ENCODE measurements around the gene ZNF682. TPM values are rescaled to one million over a fixed set of nuclear protein-coding genes. Genes with fewer than 3 reads are reported as not detected.
"Not testable (repeated sequence)": the region's sequence is repeated elsewhere in the genome, so short reads cannot be mapped to it uniquely, and the experiment has no call there.

Gene ZNF682
- total RNA-seq, 1 donor, result 2.2 TPM

- not testable (repeated sequence) for H3K4me2 ChIP-seq (ENCODE audit: insufficient read depth, low read length); H3K79me2 ChIP-seq (ENCODE audit: insufficient read depth, low read length); DNase-seq (ENCODE audit: insufficient read length, low spot score, missing footprints); H2AFZ ChIP-seq (ENCODE audit: low read length); H4K20me1 ChIP-seq (ENCODE audit: insufficient read depth, low read length); H3K9me3 ChIP-seq (ENCODE audit: low read depth, low read length); H3K4me1 ChIP-seq (ENCODE audit: insufficient read depth, low read length); H3K27ac ChIP-seq (ENCODE audit: low read depth, low read length); H3K36me3 ChIP-seq (ENCODE audit: insufficient read depth, low read length); H3K27me3 ChIP-seq (ENCODE audit: insufficient read depth, low read length); H3K4me3 ChIP-seq (ENCODE audit: insufficient read depth, low read length)
- TF ChIP-seq, protein P1, sequence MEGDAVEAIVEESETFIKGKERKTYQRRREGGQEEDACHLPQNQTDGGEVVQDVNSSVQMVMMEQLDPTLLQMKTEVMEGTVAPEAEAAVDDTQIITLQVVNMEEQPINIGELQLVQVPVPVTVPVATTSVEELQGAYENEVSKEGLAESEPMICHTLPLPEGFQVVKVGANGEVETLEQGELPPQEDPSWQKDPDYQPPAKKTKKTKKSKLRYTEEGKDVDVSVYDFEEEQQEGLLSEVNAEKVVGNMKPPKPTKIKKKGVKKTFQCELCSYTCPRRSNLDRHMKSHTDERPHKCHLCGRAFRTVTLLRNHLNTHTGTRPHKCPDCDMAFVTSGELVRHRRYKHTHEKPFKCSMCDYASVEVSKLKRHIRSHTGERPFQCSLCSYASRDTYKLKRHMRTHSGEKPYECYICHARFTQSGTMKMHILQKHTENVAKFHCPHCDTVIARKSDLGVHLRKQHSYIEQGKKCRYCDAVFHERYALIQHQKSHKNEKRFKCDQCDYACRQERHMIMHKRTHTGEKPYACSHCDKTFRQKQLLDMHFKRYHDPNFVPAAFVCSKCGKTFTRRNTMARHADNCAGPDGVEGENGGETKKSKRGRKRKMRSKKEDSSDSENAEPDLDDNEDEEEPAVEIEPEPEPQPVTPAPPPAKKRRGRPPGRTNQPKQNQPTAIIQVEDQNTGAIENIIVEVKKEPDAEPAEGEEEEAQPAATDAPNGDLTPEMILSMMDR (IDR thresholded peaks at IDR 0.05; ENCODE audit: extremely low read depth, low read depth, low read length), result peak; percentile 51
These were observed 80.0 kb downstream of the ZNF682 start for GRCh38 chr19:19959151-19959799.

- H3K4me1 ChIP-seq (ENCODE audit: insufficient read depth, low read length); DNase-seq (ENCODE audit: insufficient read length, low spot score, missing footprints); H3K4me3 ChIP-seq (ENCODE audit: insufficient read depth, low read length); H3K4me2 ChIP-seq (ENCODE audit: insufficient read depth, low read length); H3K9me3 ChIP-seq (ENCODE audit: low read depth, low read length); H4K20me1 ChIP-seq (ENCODE audit: insufficient read depth, low read length); H3K27me3 ChIP-seq (ENCODE audit: insufficient read depth, low read length); H3K27ac ChIP-seq (ENCODE audit: low read depth, low read length); H3K36me3 ChIP-seq (ENCODE audit: insufficient read depth, low read length); H2AFZ ChIP-seq (ENCODE audit: low read length); H3K79me2 ChIP-seq (ENCODE audit: insufficient read depth, low read length): not testable (repeated sequence)
These were observed 81.5 kb downstream of the ZNF682 start for GRCh38 chr19:19957766-19958165.

DNA sequence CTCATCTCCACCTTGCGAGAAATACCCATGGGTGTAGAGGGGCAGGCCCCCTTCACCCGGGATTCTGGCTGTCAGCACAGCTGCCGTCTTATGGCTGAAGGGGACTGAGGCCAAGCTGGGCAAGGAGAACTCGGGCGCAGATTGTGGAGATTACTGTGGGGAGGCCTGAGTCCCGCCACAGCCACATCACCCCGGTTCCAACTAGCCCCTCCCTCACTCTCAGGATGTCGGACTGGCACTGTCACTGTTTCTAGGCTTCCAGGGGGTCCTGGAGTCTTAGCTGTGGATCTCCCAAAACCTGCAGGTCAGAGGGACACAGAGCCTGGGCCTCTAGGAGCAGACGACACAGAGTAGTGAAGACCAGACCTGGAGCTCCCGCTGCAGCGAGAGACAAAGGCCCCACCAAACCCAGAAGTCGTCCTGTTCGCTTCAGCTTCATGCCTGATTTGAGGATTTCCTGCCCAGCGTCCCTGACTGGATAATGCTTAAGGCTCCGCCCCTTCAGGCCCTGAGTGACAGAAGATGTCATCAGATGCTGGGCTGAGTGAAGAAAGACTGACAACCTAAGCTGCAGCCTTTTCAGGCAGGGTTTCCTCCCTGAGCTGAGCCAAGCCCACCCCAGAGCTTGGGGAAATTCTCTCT is 82.8 kb downstream of the ZNF682 start:
- H3K9me3 ChIP-seq (ENCODE audit: low read depth, low read length), result no peaks in the 10 kb centered on the region
- H3K4me1 ChIP-seq (ENCODE audit: insufficient read depth, low read length), result no peaks in the 10 kb centered on the region
- H4K20me1 ChIP-seq (ENCODE audit: insufficient read depth, low read length), result no peaks in the 10 kb centered on the region
- H2AFZ ChIP-seq (ENCODE audit: low read length), result peak overlapping the region; percentile 41
- TF ChIP-seq, protein P1 (IDR thresholded peaks at IDR 0.05; ENCODE audit: extremely low read depth, low read depth, low read length), result no peak
- no peak overlapping the region for H3K27ac ChIP-seq (ENCODE audit: low read depth, low read length)
- peak; percentile 3 for DNase-seq (ENCODE audit: insufficient read length, low spot score, missing footprints)
- H3K4me3 ChIP-seq (ENCODE audit: insufficient read depth, low read length), result no peak overlapping the region
- no peak overlapping the region for H3K4me2 ChIP-seq (ENCODE audit: insufficient read depth, low read length)
- no peaks in the 10 kb centered on the region for H3K36me3 ChIP-seq (ENCODE audit: insufficient read depth, low read length)
- H3K79me2 ChIP-seq (ENCODE audit: insufficient read depth, low read length), result no peaks in the 10 kb centered on the region
- no peaks in the 10 kb centered on the region for H3K27me3 ChIP-seq (ENCODE audit: insufficient read depth, low read length)

- Histone ChIP-seq H3K9me3 (ENCODE audit: low read depth, low read length) (no peaks in the 10 kb centered on the region), H3K79me2 (ENCODE audit: insufficient read depth, low read length) (no peaks in the 10 kb centered on the region), H3K27ac (ENCODE audit: low read depth, low read length) (no peak overlapping the region), H3K4me2 (ENCODE audit: insufficient read depth, low read length) (no peak overlapping the region), H3K4me3 (ENCODE audit: insufficient read depth, low read length) (no peak overlapping the region), H3K36me3 (ENCODE audit: insufficient read depth, low read length) (no peaks in the 10 kb centered on the region), H3K4me1 (ENCODE audit: insufficient read depth, low read length) (no peaks in the 10 kb centered on the region), H3K27me3 (ENCODE audit: insufficient read depth, low read length) (no peaks in the 10 kb centered on the region), H4K20me1 (ENCODE audit: insufficient read depth, low read length) (no peaks in the 10 kb centered on the region), H2AFZ (ENCODE audit: low read length) (no peak overlapping the region)
- no peak for DNase-seq (ENCODE audit: insufficient read length, low spot score, missing footprints)
- TF ChIP-seq, protein P1 (IDR thresholded peaks at IDR 0.05; ENCODE audit: extremely low read depth, low read depth, low read length), result no peak
These were observed 84.1 kb downstream of the ZNF682 start for GRCh38 chr19:19955208-19955607.

Small RNA genes lying within 50 kb of the gene (small RNA-seq; reads per million reads assigned to genes)
- not detected for gene AC006539.3

Other genes starting within 250 kb of the ZNF682 start
- 14.8 and 18.9 TPM in 2 replicates for gene ZNF506, start 217.8 kb downstream of the ZNF682 start, total RNA-seq
- gene ZNF253, start 173.6 kb downstream of the ZNF682 start, total RNA-seq, result 4.0 and 5.0 TPM in 2 replicates
- 5.1 and 7.1 TPM in 2 replicates for gene ZNF93, start 138.6 kb downstream of the ZNF682 start, total RNA-seq
- 1.1 and 1.2 TPM in 2 replicates for gene ZNF90, start 38.5 kb upstream of the ZNF682 start, total RNA-seq
- 7.2 and 8.5 TPM in 2 replicates for gene ZNF486, start 127.7 kb upstream of the ZNF682 start, total RNA-seq